SK-N-SH (cell line): ENCODE results near the gene KCNAB1. TPM values are rescaled to one million over a fixed set of nuclear protein-coding genes. Genes with fewer than 3 reads are reported as not detected.

ENCODE experiments used
- CTCF ChIA-PET: fragments of 300-600, 350-600 bp; formaldehyde crosslinking; extraction: SDS; loops from one replicate; lab custom pipeline; 2021; lab: Yijun Ruan, JAX
- POLR2A ChIA-PET: fragments of 350-600 bp; sonication (Branson Sonifier 250); formaldehyde crosslinking; extraction: SDS; loops from one replicate; lab custom pipeline; 2020; ENCODE audit warnings: antibody characterized with exemption, inconsistent platforms; lab: Yijun Ruan, JAX
- DNase-seq: peaks from one replicate; pipeline ENCODE4 v3.0.0; 2012
- H2AFZ ChIP-seq: fragments of 200-600 bp; sonication (generic); 2 replicates; pipeline ENCODE4 v1.8.1; 2016; ENCODE audit warnings: antibody characterized with exemption, mild to moderate bottlenecking, low read depth
- H3F3A ChIP-seq: fragments of 200-600 bp; sonication (generic); replicated peaks from 2 replicates; pipeline ENCODE3; 2016; ENCODE audit warnings: antibody characterized with exemption, mild to moderate bottlenecking; ENCODE audit not compliant: insufficient read depth
- H3K27ac ChIP-seq, 2 experiments: fragments of 200-500 bp in 1 of 2; fragments of 200-600 bp in 1 of 2; sonication (Bioruptor generic) in 1 of 2; sonication (generic), shearing (Covaris generic) in 1 of 2; 2 replicates each; pipeline versions ENCODE4 v1.5.1 to v1.6.1; 2014 to 2016; ENCODE audit warnings: low read depth in 2 of 2, inconsistent platforms in 1 of 2, low read length in 1 of 2, mild to moderate bottlenecking in 1 of 2, mixed read lengths in 1 of 2
- H3K27me3 ChIP-seq: fragments of 200-600 bp; sonication (generic), shearing (Covaris generic); 2 replicates; pipeline ENCODE4 v1.6.1; 2016; ENCODE audit warnings: mixed run types; ENCODE audit not compliant: insufficient read depth
- H3K36me3 ChIP-seq, 2 experiments: fragments of 200-500 bp in 1 of 2; fragments of 200-600 bp in 1 of 2; sonication (Bioruptor generic) in 1 of 2; sonication (generic) in 1 of 2; replicated peaks in 1 of 2; 2 replicates each; pipeline versions ENCODE3 to v1.5.1; 2014 to 2016; ENCODE audit warnings: low read length in 1 of 2, mild to moderate bottlenecking in 1 of 2; ENCODE audit not compliant: insufficient read depth in 2 of 2, control insufficient read depth in 1 of 2
- H3K4me1 ChIP-seq, 2 experiments: fragments of 200-500 bp in 1 of 2; fragments of 200-600 bp in 1 of 2; sonication (Bioruptor generic) in 1 of 2; sonication (generic), shearing (Covaris generic) in 1 of 2; 2 replicates each; pipeline versions ENCODE4 v1.5.1 to v1.6.1; 2014 to 2016; ENCODE audit warnings: low read depth in 1 of 2, low read length in 1 of 2, mixed run types in 1 of 2; ENCODE audit not compliant: insufficient read depth in 2 of 2, control insufficient read depth in 1 of 2
- H3K4me2 ChIP-seq: fragments of 200-600 bp; sonication (generic), shearing (Covaris generic); 2 replicates; pipeline ENCODE4 v1.6.1; 2017; ENCODE audit warnings: mixed run types
- H3K4me3 ChIP-seq, 2 experiments: fragments of 200-500 bp in 1 of 2; fragments of 200-600 bp in 1 of 2; sonication (Bioruptor generic) in 1 of 2; sonication (generic), shearing (Covaris generic) in 1 of 2; 2 replicates each; pipeline versions ENCODE4 v1.5.1 to v1.8.1; 2014 to 2016; ENCODE audit warnings: low read depth in 2 of 2, inconsistent platforms in 1 of 2, low read length in 1 of 2, mild to moderate bottlenecking in 1 of 2, mixed read lengths in 1 of 2, moderate library complexity in 1 of 2
- H3K79me2 ChIP-seq: fragments of 200-600 bp; sonication (generic); 2 replicates; pipeline ENCODE4 v1.8.1; 2017; ENCODE audit warnings: mild to moderate bottlenecking; ENCODE audit not compliant: insufficient read depth
- H3K9ac ChIP-seq: fragments of 200-600 bp; sonication (generic); 2 replicates; pipeline ENCODE4 v1.6.1; 2017; ENCODE audit warnings: mixed run types
- H3K9me2 ChIP-seq: fragments of 200-600 bp; sonication (generic); 2 replicates; pipeline ENCODE4 v1.6.1; 2017; ENCODE audit warnings: mixed run types
- H3K9me3 ChIP-seq: fragments of 200-600 bp; sonication (generic); 2 replicates; pipeline ENCODE4 v1.6.1; 2017; ENCODE audit warnings: mixed run types, mild to moderate bottlenecking, moderate library complexity
- H4K20me1 ChIP-seq: fragments of 200-600 bp; sonication (generic); 2 replicates; pipeline ENCODE4 v1.6.1; 2017; ENCODE audit warnings: mild to moderate bottlenecking, mixed run types; ENCODE audit not compliant: insufficient read depth
- EP300 ChIP-seq, 2 experiments: IDR thresholded peaks; 2 replicates each; pipeline versions ENCODE4 v1.4.0 to v1.6.1; 2012; ENCODE audit warnings: borderline replicate concordance in 1 of 2, low read depth in 1 of 2, low read length in 1 of 2
- FOXM1 ChIP-seq: IDR thresholded peaks from 2 replicates; pipeline ENCODE4 v1.4.0; 2012; ENCODE audit warnings: low read depth, mild to moderate bottlenecking
- GATA2 ChIP-seq: sonication (generic); formaldehyde crosslinking; IDR thresholded peaks from 2 replicates; pipeline ENCODE4 v1.5.0; 2020; ENCODE audit warnings: mild to moderate bottlenecking, missing genetic modification reagents
- JUND ChIP-seq: IDR thresholded peaks from 2 replicates; pipeline ENCODE4 v1.4.0; 2012
- MEF2A ChIP-seq: IDR thresholded peaks from 2 replicates; pipeline ENCODE4 v1.4.0; 2012; ENCODE audit warnings: low read depth, borderline replicate concordance
- NFIC ChIP-seq: IDR thresholded peaks from 2 replicates; pipeline ENCODE4 v1.4.0; 2012; ENCODE audit warnings: borderline replicate concordance
- NRF1 ChIP-seq: IDR thresholded peaks from 2 replicates; pipeline ENCODE4 v1.6.1; 2012; ENCODE audit warnings: low read depth, mild to moderate bottlenecking, low read length
- POLR2AphosphoS5 ChIP-seq: IDR thresholded peaks from 2 replicates; pipeline ENCODE4 v1.6.1; 2012; ENCODE audit warnings: low read depth, low read length
- RAD21 ChIP-seq: IDR thresholded peaks from 2 replicates; pipeline ENCODE4 v1.6.1; 2012; ENCODE audit warnings: mild to moderate bottlenecking, low read length
- RCOR1 ChIP-seq: fragments of 150-350 bp; IDR thresholded peaks from 2 replicates; pipeline ENCODE4 v1.6.1; 2017; ENCODE audit warnings: antibody characterized with exemption, low read length
- REST ChIP-seq: IDR thresholded peaks from 2 replicates; pipeline ENCODE4 v1.6.1; 2012; ENCODE audit warnings: mild to moderate bottlenecking, low read depth, low read length, moderate library complexity
- RFX5 ChIP-seq: IDR thresholded peaks from 2 replicates; pipeline ENCODE4 v1.6.1; 2012; ENCODE audit warnings: mild to moderate bottlenecking, improper control_type of control experiment, low read length
- RXRA ChIP-seq: IDR thresholded peaks from 2 replicates; pipeline ENCODE4 v1.4.0; 2012; ENCODE audit warnings: low read depth, mild to moderate bottlenecking, borderline replicate concordance
- SIN3A ChIP-seq: IDR thresholded peaks from 2 replicates; pipeline ENCODE4 v1.6.1; 2012; ENCODE audit warnings: low read depth, mild to moderate bottlenecking, low read length, moderate library complexity, borderline replicate concordance
- SMC3 ChIP-seq: IDR thresholded peaks from 2 replicates; pipeline ENCODE4 v1.6.1; 2012; ENCODE audit warnings: low read depth, low read length, improper control_type of control experiment
- TAF1 ChIP-seq: IDR thresholded peaks from 2 replicates; pipeline ENCODE4 v1.6.1; 2012; ENCODE audit warnings: low read depth, mild to moderate bottlenecking, low read length, moderate library complexity, borderline replicate concordance
- TCF12 ChIP-seq: IDR thresholded peaks from 2 replicates; pipeline ENCODE4 v1.4.0; 2012
- TEAD4 ChIP-seq: IDR thresholded peaks from 2 replicates; pipeline ENCODE4 v1.4.0; 2012; ENCODE audit warnings: mild to moderate bottlenecking, borderline replicate concordance; ENCODE audit not compliant: insufficient read depth
- USF1 ChIP-seq: IDR thresholded peaks from 2 replicates; pipeline ENCODE4 v1.4.0; 2012; ENCODE audit warnings: low read depth, borderline replicate concordance
- USF2 ChIP-seq: fragments of 150-350 bp; IDR thresholded peaks from 2 replicates; pipeline ENCODE4 v1.6.1; 2017; ENCODE audit warnings: antibody characterized with exemption, low read length, low read depth, borderline replicate concordance
- WGBS: methylation state at CpG from one replicate; pipeline ENCODE4 v1.1.6; 2017; ENCODE audit warnings: low lambda C conversion rate; 5-methylcytosine and 5-hydroxymethylcytosine counted together
- polyA plus RNA-seq, 3 experiments: library from polyadenylated mRNA; depleted of rRNA; stranded (reverse); fragments of >200 nt; gene quantifications; 2 replicates each; pipeline ENCODE4 v1.2.3, GENCODE V29; 2012

The KCNAB1 gene
- polyA plus RNA-seq, 1 of the 3 experiments (the other 2 are of a cell fraction): 82.1 TPM

GRCh38 chr3:156226676-156227420 lies 106.5 kb downstream of the KCNAB1 start:
- Histone ChIP-seq H3K4me1 (no peaks in the 10 kb centered on the region; a peak in 1 of 4 replicates), H3K9me3 (no peaks in the 10 kb centered on the region), H3K27me3 (no peaks in the 10 kb centered on the region), H3K79me2 (no peaks in the 10 kb centered on the region), H3K27ac (no peak overlapping the region), H4K20me1 (no peaks in the 10 kb centered on the region), H3K9me2 (no peaks in the 10 kb centered on the region), H3K9ac (no peak overlapping the region), H3F3A (no peaks in the 10 kb centered on the region), H3K4me3 (no peak overlapping the region), H3K4me2 (no peak overlapping the region), H3K36me3 (no peaks in the 10 kb centered on the region), H2AFZ (no peak overlapping the region)
- POLR2A ChIA-PET: no interaction called here
- no peak for DNase-seq
- no peak for TF ChIP-seq TCF12
- no peak for TF ChIP-seq NFIC
- TF ChIP-seq USF1: no peak
- no peak for TF ChIP-seq FOXM1
- no peak for TF ChIP-seq USF2
- TF ChIP-seq SIN3A: no peak
- TF ChIP-seq RFX5: no peak
- TF ChIP-seq RAD21: no peak
- no peak for TF ChIP-seq RXRA
- no peak for TF ChIP-seq NRF1
- no peak for TF ChIP-seq RCOR1
- TF ChIP-seq TEAD4: no peak
- no peak for TF ChIP-seq REST
- no peak for TF ChIP-seq SMC3
- TF ChIP-seq EP300 (IDR thresholded peaks at IDR 0.05; ENCODE audit: borderline replicate concordance in 1 of 2, low read depth in 1 of 2, low read length in 1 of 2): no peak
- TF ChIP-seq JUND: no peak
- no peak for TF ChIP-seq MEF2A
- TF ChIP-seq POLR2AphosphoS5: no peak
- no peak for TF ChIP-seq TAF1
- TF ChIP-seq GATA2 (CRISPR knock-in tag): no peak
- WGBS: 77% methylated on average over 6 of the region's 6 CpGs
- CTCF ChIA-PET: interaction anchor here (1.1 kb wide), 1 partner anchor 75 kb away, joined by 4 read pairs; no protein-coding TSS in a partner anchor
